K562 (cell line): ENCODE measurements around the gene KARS1. TPM values are rescaled to one million over a fixed set of nuclear protein-coding genes. Genes with fewer than 3 reads are reported as not detected.
A peak's percentile ranks its signal among the peaks of the same experiment; 100 is the strongest.

ENCODE experiments used
- ATF2 ChIP-seq: sonication (generic); formaldehyde crosslinking; IDR thresholded peaks from 2 replicates; pipeline ENCODE4 v1.8.1; 2022; ENCODE audit warnings: missing genetic modification reagents
- ATF3 ChIP-seq, 2 experiments: fragments of 450-650 bp in 1 of 2; sonication (generic) in 1 of 2; formaldehyde crosslinking in 1 of 2; IDR thresholded peaks in 1 of 2; conservative IDR thresholded peaks in 1 of 2; 2 replicates each; pipeline versions ENCODE4 v1.6.1 to v1.8.1; 2016 to 2023; ENCODE audit warnings: mild to moderate bottlenecking in 2 of 2, moderate library complexity in 2 of 2, inconsistent platforms in 1 of 2, missing genetic modification reagents in 1 of 2
- CREB1 ChIP-seq, 2 experiments: sonication (generic) in 1 of 2; formaldehyde crosslinking in 1 of 2; IDR thresholded peaks; 2 replicates each; pipeline versions ENCODE4 v1.6.1 to v1.8.0; 2012 to 2022; ENCODE audit warnings: inconsistent platforms in 1 of 2, mild to moderate bottlenecking in 1 of 2, missing genetic modification reagents in 1 of 2, moderate library complexity in 1 of 2
- DLX4 ChIP-seq: fragments of 250-450 bp; sonication (Bioruptor Pico); IDR thresholded peaks from 2 replicates; pipeline ENCODE4 v1.6.1; 2021; ENCODE audit warnings: mild to moderate bottlenecking
- FOSL1 ChIP-seq: fragments of 200-800 bp; sonication (Bioruptor generic); conservative IDR thresholded peaks from 2 replicates; pipeline ENCODE4 v1.6.1; 2016; ENCODE audit warnings: missing genetic modification characterization, missing compliant biosample characterization
- FOXA1 ChIP-seq: fragments of 450-650 bp; IDR thresholded peaks from 2 replicates; pipeline ENCODE4 v1.6.1; 2016; ENCODE audit warnings: mild to moderate bottlenecking, borderline replicate concordance
- GABPA ChIP-seq: fragments of 200-800 bp; sonication (Bioruptor generic); conservative IDR thresholded peaks from 2 replicates; pipeline ENCODE4 v1.6.1; 2016; ENCODE audit warnings: low read depth, missing genetic modification characterization, missing compliant biosample characterization
- JUN ChIP-seq, 2 experiments: sonication (generic) in 1 of 2; formaldehyde crosslinking in 1 of 2; IDR thresholded peaks; 2 replicates each; pipeline versions ENCODE4 v1.6.1 to v1.8.0; 2012 to 2022; ENCODE audit warnings: borderline replicate concordance in 2 of 2, mild to moderate bottlenecking in 2 of 2, improper control_type of control experiment in 1 of 2, low read depth in 1 of 2, low read length in 1 of 2, missing genetic modification reagents in 1 of 2
- KDM4B ChIP-seq, 2 experiments: fragments of 450-650 bp in 1 of 2; sonication (generic) in 1 of 2; IDR thresholded peaks; 2 replicates each; pipeline ENCODE4 v1.6.1; 2016 to 2017; ENCODE audit warnings: borderline replicate concordance in 2 of 2, antibody characterized with exemption in 1 of 2, low read depth in 1 of 2, mild to moderate bottlenecking in 1 of 2
- MAFK ChIP-seq: IDR thresholded peaks from 2 replicates; pipeline ENCODE4 v1.6.1; 2011; ENCODE audit warnings: low read length, improper control_type of control experiment
- NFATC3 ChIP-seq: fragments of 450-650 bp; IDR thresholded peaks from 2 replicates; pipeline ENCODE4 v1.6.1; 2017; ENCODE audit warnings: mild to moderate bottlenecking
- NFRKB ChIP-seq: fragments of 450-650 bp; IDR thresholded peaks from 2 replicates; pipeline ENCODE4 v1.6.1; 2016; ENCODE audit warnings: low read depth
- PTTG1 ChIP-seq: fragments of 450-650 bp; IDR thresholded peaks from 2 replicates; pipeline ENCODE4 v1.6.1; 2016; ENCODE audit warnings: low read depth, mild to moderate bottlenecking, missing genetic modification characterization, missing compliant biosample characterization
- RBM25 ChIP-seq: fragments of 200-400 bp; formaldehyde crosslinking; IDR thresholded peaks from 2 replicates; pipeline ENCODE4 v1.6.1; 2018; ENCODE audit warnings: low read length, low read depth, moderate library complexity; ENCODE audit not compliant: severe bottlenecking
- RCOR1 ChIP-seq, 2 experiments: IDR thresholded peaks; 2 replicates each; pipeline ENCODE4 v1.6.1; 2012; ENCODE audit warnings: low read depth in 2 of 2, low read length in 2 of 2, borderline replicate concordance in 1 of 2, improper control_type of control experiment in 1 of 2
- TCF7 ChIP-seq: sonication (generic); IDR thresholded peaks from 2 replicates; pipeline ENCODE4 v1.6.1; 2016; ENCODE audit warnings: antibody characterized with exemption, borderline replicate concordance
- ZBTB26 ChIP-seq: fragments of 450-650 bp; formaldehyde crosslinking; IDR thresholded peaks from 2 replicates; pipeline ENCODE4 v1.4.0; 2022; ENCODE audit warnings: missing genetic modification characterization
- ZNF445 ChIP-seq: fragments of 250-450 bp; sonication (Bioruptor Pico); IDR thresholded peaks from 2 replicates; pipeline ENCODE4 v1.4.0; 2020; ENCODE audit warnings: low read depth, mild to moderate bottlenecking, moderate library complexity
- ZNF583 ChIP-seq: fragments of 250-450 bp; sonication (Bioruptor Pico); IDR thresholded peaks from 2 replicates; pipeline ENCODE4 v1.4.0; 2020
- polyA plus RNA-seq, 8 experiments: library from polyadenylated mRNA; depleted of rRNA in 4 of 8; stranded (reverse) in 5 of 8; unstranded in 3 of 8; fragments of >200 nt; fragmentation: Nextera tagmentation in 2 of 8; fragmentation: Illumina TruSeq in 1 of 8; extraction: Ambion mirVana in 2 of 8; extraction: Trizol in 1 of 8; gene quantifications; 2 replicates each; pipeline versions ENCODE4 v1.2.1 to v1.2.3, GENCODE V29; 2011 to 2014; ENCODE audit warnings: inconsistent platforms in 1 of 8, missing spikeins in 1 of 8
- total RNA-seq, 7 experiments: library from RNA; depleted of rRNA in 6 of 7; stranded (reverse); fragments of >200 nt in 6 of 7; fragmentation: Illumina TruSeq in 2 of 7; extraction: Trizol in 2 of 7; gene quantifications; 2 replicates each; pipeline versions ENCODE4 v1.2.1 to v1.2.3, GENCODE V29; 2011 to 2021; ENCODE audit warnings: low replicate concordance in 1 of 7

Gene KARS1
- total and polyA plus RNA-seq, 9 of the 15 experiments (the other 6 are each of a cell fraction or from before 2014, with no cell fraction given) = 223 to 386 (median 304) TPM

GRCh38 chr16:75578725-75579124 lies 68.7 kb downstream of the KARS1 start (continued):
- TF ChIP-seq FOSL1 (tag) (peak; percentile 86), ZNF583 (no peak), ATF2 (CRISPR knock-in tag) (no peak), PTTG1 (no peak), ATF3 (IDR thresholded peaks at IDR 0.05) (peak; percentile 63), ATF3 (CRISPR knock-in tag; conservative IDR thresholded peaks at IDR 0.05) (no peak), CREB1 (IDR thresholded peaks at IDR 0.05) (no peak), CREB1 (CRISPR knock-in tag; IDR thresholded peaks at IDR 0.05) (no peak), KDM4B (IDR thresholded peaks at IDR 0.05; ENCODE audit: borderline replicate concordance in 2 of 2, low read depth in 1 of 2) (no peak), NFATC3 (peak; percentile 93), ZNF445 (CRISPR knock-in tag) (no peak), NFRKB (no peak), DLX4 (CRISPR knock-in tag) (no peak), JUN (IDR thresholded peaks at IDR 0.05; ENCODE audit: borderline replicate concordance, low read depth, low read length) (0 out of 2 replicates have a peak, but pooled peaks have one; percentile 8), JUN (CRISPR knock-in tag; IDR thresholded peaks at IDR 0.05; ENCODE audit: borderline replicate concordance) (no peak), MAFK (no peak), ZBTB26 (CRISPR knock-in tag) (no peak), TCF7 (no peak), FOXA1 (no peak), RBM25 (no peak), RCOR1 (IDR thresholded peaks at IDR 0.05; ENCODE audit: borderline replicate concordance in 1 of 2, low read depth in 2 of 2, low read length in 2 of 2) (no peak), GABPA (0 out of 2 replicates have a peak, but pooled peaks have one; percentile 17)
